ENCODE data around the gene C4orf54.

The C4orf54 gene

DNA sequence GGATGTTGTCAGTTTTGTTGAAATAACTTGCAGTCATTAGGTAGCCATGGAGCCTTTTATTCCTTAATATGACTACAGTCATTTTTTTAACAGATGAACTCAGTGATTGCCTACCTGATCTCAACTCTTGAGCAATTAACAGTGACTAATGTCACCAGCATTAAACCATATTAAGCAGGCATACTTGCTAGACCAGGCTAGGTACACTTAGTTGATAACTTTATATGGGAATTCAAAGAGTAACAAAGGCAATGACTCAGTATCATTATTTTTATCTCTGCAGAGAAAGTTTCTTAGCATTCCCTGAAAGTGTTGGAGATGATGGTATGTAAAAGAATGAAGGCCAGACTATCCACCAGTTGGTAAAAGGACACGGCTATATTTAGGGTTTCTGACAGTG, at the start of gene C4orf54:
Gene C4orf54 (minus strand): TSS at position 31 of the 400 bp plus-strand sequence. CDS start 3,180 bp downstream, outside the sequence.
- no peak for DNase-seq

DNA sequence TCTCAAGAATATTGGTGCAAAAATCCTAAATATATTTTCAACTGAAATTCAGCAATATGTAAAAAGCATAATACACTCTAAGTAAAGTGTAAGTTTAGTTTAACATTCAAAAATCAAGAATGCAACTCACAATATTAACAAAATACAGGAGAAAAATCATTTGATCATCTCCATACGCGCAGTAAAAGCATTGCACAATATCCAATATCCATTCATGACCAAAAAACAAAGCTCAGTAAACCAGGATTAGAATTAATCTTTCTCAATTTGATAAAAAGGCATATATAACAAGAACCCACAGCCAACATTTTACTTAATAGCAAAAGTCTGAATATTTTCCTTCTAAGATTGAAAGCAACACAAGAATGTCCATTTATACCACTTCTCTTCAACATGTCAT, 48.3 kb upstream of the C4orf54 start:
- no peak for DNase-seq

DNA sequence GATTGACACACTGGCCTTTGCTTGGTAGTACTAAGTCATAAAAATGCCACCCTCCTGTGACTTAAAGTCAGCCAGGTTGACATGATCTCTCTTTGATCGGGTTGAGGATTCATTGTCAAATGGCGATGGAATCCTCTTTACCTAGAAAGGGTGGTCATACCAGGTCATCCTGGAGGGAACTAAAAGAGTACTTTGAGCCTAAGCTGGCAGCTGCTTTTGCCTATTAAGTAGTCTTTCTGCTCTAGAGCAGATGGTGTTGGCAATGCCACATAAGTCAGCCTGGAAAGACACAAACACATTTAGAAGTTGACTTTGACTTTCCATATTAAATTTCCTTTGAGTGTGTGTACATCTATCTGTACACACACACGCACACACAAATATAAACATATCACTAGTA, 39.2 kb upstream of the C4orf54 start:
- DNase-seq, result no peak

DNA sequence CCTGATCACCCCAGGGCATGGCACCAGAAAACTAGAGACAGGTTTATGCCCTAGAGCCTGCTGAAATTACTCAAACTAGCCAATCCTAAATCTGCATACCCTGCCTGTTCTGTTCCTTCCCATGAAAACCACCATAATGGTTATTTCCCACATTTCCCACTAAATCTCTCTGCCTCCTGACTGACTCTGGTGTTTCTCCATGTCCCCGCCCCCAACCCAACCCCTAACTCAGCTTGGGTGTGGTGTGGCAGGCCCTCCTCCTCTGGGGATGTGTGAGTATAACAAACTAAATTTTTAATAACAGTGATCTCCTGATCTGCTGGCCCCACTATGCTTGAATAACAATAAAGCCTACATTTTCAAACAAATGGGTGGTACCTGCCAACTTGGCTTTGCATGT, 35.5 kb upstream of the C4orf54 start:
- no peak for DNase-seq

DNA sequence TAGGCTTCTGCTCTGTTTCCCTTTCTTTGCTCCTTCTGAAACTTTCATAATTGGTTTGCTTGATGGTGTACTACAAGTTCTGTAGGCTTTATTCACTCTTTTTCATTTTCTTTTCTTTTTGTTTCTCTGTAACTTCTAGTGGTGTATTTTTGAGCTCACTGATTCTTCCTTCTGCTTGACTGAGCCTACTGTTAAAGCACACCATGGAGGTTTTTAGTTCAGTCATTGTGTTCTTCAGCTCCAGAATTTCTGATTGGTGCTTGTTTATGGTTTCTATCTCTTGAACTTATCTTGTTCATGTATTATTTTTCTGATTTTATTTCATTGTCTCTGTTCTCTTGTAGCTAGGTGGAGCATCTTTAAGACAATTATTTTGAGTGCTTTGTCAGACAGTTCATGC, 33.4 kb upstream of the C4orf54 start:
- no peak for DNase-seq

DNA sequence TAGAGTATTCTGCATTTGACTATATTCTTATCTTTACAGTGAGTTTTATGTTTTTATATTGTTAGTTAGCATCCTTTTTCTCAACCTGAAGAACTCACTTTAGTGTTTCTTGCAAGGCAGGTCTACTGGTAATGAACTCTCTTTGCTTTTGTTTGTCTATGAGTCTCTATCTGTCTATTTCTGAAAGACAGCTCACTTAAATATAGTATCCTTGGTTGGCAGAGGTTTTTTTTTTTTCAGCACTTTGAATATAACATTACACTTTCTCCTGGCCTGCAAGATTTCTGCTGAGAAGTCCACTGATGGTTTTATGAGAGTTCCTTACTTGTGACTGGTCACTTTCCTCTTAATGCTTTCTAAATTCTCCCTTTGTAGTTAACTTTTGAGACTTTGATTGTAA, 32.8 kb upstream of the C4orf54 start:
- DNase-seq, result no peak

DNA sequence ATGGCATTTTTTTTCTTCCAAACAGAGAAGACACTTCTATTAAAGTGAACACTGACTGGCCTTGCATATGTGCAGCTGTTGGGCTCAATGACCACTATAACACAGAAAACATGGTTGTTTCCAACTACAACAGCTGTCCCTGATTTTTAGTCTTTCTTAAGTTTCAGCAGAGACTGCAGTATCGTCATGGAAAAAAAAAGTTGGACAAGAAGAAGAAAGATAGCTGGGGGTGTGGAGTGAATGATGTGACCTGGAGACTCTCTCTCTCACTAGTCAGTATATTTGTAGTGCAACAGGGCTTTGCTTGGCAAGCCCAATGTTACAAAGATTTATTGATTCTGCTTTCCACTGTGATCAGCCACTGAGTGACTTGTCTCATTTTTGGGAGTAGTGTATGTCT, 29.5 kb upstream of the C4orf54 start:
- DNase-seq, result peak; percentile 92

DNA sequence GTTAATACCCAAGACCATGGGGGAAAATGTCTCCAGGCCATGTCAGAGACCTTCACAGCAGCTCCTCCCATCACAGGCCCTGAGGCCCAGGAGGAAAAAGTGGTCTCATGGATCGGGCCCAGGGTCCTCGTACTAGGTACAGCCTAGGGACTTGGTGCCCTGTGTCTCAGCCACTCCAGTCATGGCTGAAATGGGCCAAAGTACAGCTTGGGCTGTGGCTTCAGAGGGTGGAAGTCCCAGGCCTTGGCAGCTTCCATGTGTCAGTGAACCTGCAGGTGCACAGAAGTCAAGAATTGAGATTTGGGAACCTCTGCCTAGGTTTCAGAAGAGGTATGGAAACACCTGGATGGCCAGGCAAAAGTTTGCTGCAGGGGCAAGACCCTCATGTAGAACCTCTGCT, 27.6 kb upstream of the C4orf54 start:
- no peak for DNase-seq

DNA sequence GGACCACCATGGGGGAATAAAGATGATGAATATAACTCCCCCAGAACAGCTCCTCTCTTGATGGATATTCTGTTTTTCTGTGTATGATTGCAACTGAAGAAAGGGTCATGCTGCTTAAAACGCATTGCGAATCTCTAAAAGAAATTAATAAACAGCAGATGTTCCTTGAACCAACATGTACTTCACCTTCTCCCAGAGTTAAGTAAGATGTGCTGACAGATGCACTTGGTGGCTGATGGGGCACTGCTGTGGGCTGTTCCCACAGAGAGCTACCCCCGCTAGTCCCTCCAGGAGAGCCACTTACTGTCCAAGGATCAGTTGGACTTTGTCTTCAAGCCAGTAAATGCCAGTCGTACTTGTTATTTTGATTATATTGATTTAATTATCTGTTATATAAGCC, 26.3 kb upstream of the C4orf54 start:
- no peak for DNase-seq

DNA sequence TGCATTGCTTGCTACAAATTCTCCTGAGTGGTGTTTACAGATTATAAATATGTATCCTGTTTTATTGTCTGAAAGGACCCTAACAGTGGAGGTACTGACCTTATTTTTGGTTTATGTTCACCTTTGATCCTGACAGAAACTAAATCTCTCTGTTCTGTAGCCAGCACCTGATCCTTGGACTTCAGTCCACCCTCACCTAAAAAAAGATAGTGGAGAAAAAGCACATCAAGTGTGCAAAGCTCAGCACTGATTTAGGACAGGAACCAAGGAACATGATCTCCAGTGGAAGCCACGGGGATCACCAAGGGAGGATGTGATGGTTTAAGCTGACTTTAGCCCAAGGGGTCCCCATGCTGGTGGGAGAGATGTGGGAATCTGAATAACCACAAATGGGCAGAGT, 22.3 kb upstream of the C4orf54 start:
- no peak for DNase-seq

DNA sequence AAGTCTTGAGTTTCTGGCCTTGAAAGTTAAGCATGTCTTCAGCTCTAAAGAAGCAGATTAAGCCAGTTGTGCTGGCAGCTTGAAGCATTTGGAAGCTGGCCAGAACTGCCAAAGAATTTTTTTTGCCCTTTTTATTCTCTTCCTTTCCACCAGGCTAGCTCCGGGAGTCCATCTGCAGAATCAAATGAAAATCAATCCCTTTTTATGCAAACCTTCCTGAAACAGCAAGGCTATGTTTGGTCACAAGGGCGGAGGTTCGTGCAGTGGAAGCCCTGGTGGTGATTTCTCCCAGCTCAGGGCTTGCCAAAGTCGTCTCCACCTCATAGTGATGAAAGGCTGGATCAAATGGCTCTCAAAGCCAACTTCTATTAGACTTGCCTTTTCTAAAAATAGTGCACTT, 21.6 kb upstream of the C4orf54 start:
- peak; percentile 30 for DNase-seq

DNA sequence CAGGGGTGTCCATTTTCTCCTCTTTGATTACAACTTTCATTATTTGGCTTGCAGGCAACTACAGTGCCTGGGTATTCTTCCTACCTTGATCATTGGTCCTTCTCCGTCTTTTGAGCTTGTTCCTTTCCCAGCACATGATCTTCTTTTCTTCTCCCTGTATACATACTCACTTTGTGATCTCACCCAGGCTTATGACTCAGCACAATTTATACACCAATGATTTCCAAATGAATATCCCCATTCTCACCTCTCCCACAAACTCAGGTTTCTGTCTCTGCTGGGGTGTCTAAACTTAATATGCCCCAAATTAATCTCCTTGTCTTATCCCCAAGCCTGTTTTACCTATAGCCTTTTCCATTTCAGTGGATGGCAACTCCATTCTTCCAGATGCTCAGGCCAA, 19.5 kb upstream of the C4orf54 start:
- DNase-seq, result no peak

DNA sequence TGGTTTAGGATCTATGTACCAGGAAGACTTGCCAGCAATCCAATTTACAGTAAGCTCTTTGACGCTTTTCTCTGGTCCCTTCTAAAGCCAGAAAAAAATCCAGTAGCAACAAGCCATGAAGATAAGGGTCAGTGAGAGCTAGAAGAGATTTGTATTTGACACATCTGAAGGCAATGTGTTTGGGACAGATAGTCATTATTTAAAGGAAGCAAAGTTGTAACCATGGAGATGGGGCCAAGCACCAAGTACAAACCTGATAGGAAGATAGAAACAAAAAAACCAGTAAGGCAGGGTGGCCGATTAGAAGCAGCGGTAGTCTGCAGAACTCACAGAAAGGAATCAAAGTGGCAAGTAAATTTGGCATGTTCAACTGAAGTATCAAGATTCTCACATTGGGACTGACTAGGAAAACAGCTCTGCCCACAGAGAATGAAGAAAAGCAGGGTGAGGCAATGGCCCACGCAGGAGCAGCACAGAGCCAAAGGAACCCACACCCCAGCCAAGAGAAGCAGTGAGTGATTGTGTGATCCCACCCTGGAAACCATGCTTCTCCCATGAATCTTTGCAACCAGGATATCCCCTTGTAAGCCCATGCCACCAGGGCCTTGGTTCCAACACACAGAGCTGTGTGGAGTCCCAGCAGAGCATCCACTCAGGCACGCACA, 12.9 kb upstream of the C4orf54 start:
- DNase-seq, result no peak

DNA sequence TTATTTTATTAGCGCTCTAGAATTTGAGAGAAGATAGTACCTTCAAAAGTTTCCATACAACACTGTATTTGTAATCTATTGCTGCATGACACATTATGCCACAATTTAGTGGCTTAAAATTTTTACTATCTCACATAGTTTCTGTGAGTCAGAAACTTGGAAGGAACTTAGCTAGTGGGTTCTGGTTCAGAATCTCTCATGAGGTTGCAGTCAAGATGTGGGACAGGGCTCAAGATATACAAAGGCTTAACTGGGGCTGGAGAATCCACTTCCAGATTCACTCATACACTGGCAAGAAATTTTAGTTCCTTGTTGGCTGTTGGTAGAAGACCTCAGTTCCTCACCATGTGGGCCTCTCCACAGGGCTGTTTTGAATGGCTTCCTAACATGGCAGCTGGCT, 11.5 kb upstream of the C4orf54 start:
- DNase-seq, result no peak

DNA sequence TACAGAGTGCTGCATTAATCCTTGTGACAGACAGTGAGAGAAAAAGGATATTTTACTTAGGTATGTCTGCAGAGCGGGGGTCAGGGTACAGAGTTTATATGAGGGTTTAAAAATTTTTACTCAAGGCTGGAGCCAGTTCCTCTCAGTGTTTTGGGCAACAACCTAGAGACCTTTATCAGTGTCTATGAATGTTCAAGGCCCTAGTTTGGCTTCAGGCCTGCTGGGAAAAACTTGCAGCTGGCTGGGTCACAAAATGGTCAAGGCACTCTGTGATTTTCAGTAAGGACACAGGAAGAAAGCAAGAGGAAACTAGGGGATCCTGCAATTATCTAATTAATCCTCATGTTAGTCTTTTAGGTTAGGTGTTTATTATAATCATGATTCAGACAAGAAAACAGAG, 10.8 kb upstream of the C4orf54 start:
- DNase-seq, result no peak

DNA sequence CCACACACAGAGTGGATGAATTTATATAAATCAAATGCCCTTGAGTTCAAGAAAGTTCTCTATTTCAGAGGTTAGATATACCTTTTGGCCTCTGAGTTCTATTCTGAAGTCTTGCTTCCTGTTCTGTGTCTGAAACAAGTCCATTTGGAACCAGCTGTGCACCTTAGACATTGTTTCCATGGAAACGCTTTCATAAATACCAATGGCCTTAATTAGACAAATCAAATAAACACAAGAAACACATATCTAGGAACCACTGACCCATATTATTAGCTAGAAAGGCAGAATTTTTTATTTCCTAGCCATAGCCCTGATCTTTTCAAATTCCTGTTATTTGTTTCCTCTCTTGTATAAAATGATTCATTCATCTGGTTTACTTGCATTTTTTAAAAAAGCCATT, 8.4 kb upstream of the C4orf54 start:
- DNase-seq, result no peak

DNA sequence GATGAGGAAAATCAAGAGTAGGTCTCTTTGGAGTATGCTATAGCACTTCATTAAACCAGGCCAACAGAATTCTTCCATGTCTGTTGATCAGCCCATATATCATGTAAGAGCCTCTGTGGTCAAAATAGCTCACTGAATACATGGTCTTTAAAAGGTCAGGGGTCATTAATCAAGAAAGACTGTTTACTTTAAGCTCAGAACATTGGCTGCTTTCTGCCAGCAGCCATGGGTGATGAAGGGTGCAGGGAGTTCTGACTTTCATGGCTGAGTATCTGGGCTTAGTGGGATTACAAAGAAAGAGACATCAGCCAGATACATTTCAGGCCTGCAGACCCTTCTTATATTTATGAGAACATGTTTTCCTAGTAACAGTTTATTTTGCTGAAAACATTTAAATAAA, 7.1 kb upstream of the C4orf54 start:
- no peak for DNase-seq

DNA sequence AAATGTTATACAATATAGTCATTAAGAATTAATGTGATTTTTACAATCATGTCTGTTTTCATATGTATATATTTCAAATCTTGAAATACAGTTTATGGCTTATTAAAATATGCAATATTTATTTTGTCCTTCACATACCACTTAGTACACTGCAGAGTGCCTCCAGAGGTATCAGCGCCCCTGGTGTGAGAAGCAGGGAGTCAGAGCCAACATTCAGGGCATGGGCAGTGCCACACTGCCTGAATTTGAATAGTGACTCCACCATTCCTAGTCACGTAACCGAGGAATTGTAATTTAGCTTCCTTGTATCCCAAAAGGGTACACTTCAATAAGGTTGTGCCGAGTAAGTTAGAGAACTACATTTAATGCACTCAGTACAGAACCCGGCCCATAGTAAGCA, 4.3 kb upstream of the C4orf54 start:
- DNase-seq, result no peak

DNA sequence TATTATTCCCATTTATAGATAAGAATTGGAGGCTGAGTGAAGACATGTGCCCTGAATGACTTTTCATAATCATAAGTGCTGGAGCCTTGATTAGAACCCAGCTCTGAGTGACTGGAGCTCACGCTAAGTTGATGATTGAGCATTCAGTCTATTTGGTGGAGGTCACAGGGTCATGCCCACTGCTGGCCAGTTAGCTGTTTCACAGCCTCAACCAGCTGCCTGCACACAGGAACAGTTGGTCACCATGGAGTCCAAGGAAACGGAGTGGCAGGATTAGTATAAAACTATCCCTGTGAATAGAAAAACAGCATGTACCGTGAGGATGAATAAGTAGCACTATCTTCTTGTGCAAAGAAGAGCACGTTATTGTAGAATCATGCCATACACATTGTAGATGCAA, 1.0 kb upstream of the C4orf54 start:
- no peak for DNase-seq

DNA sequence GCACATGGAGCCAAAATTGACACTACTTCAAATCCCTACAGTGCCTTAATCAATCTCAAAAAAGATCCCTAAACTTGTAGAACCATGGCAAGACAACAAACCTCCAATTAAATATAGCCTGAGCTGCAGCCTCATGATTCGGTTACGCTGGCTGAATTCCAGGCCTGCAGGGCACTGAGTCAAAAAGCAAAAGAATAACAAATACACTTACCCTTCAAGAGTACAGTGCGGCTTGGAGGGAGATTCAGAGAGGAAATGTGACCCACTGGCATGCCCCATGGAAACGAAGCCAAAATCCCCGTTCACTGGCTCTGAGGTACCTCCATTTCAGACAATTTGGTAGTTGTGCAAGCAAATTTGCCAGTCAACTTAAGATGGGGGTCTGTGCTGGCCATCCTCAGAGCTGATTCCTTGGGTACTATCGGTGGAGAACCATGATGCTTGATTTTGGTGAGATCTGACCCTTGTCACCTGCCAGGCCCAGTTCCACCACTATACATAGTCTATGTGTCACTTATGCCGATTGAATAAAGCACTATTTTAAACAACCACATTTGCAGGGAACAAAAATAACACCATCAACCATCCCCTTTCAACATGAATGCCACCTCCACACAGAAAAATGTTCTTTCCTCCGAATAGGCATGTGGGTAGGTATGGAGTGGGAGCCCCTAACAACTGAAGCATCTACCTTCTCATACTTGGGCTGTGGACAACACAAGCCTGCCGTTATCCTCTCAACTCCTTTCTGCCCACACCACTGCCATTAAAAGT, 2.1 kb downstream of the C4orf54 start:
- DNase-seq, result peak; percentile 41

DNA sequence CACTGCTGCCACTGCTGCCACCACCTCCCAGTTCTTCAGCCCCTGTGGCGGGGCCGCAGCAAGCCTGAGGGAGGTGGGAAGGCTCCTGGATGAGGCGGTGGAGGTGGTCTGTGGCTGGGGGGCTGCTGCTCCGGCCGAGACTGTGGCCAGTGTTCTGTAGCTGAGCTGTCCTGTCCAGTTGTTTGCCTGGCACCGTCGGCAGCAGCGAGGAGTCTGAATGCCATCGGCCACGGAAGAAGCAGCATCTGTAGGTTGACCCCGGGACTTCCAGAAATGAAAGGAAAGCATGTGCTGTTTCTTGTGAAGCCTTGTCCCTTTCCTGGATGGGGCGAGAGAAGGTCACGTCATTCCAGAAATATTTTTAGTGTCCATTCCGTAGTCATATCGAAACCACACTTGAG, 3.3 kb downstream of the C4orf54 start:
- no peak for DNase-seq

DNA sequence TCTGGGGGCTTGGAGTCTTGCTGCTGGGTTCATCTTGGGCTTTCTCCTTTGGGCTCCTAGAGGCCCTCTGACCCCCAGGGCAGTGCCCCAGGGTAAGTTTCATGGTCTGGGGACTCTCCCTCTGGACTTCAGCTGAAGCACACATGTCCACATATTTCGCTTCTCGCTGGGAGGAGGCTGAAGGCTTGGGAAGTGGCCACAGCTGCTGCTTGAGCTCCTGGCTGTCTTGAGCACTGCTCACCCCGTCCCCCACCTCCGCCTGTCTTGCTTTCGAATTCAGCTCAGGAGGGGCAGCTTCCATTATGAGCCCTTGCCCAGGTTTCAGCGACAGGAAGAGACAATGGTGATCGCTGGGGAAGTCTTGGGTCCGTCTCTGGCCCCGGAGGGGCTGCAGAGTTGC, 3.7 kb downstream of the C4orf54 start:
- no peak for DNase-seq

DNA sequence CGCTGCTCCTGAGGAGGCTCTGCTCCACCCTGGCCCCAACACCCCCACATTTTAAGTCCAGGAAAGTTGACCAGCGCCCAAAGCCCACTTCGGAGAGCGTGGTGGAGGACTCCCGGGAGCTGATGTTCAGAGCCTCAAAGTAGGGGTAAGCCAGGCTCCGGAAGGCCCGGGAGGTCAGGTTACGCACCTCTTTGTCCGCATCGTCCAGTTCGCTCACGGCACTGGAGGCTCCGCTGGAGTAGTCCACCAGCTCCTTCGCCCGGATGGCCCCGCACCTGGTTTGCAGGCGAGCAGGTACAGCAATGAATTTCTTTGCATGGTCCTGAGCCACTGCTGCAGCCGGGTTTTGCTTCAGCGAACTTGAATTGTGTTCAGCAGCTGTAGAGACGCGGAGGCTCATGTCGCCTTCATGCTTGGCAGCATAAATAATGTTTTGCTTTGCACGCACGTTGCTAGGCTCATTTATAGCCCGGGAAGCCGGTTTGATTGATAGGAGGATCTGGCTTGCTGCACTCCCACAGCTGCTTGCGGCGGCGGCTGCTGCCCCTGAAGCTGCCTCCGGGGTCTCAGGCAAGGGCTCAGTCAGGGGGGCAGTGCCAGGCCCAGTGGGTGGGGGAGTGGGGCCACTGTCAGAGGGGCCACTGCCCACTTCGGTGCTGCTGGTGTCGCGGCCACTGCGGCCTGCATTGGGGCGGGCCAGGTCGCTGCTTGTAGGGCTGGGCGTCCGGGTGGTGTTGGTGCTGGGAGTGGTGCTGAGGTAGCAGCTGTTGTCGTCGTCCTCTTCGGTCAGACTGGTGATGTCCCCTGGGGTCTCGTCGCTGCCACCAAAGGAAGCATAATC, 4.8 kb downstream of the C4orf54 start:
- no peak for DNase-seq

Data from NCI-H2081 treated with DMSO at 0.1 percent for 48 hours (cell line).